GM12891 (cell line): Measurements from ENCODE around the gene MTHFR.

Experiments
- PAX5 ChIP-seq: IDR thresholded peaks from 2 replicates; pipeline ENCODE4 v1.6.1; 2011; ENCODE audit warnings: low read length, moderate library complexity, mild to moderate bottlenecking; ENCODE audit not compliant: insufficient read depth, severe bottlenecking
- POLR2A ChIP-seq: IDR thresholded peaks from 2 replicates; pipeline ENCODE4 v1.6.1; 2011; ENCODE audit warnings: low read depth, low read length, control low read depth
- POLR2AphosphoS5 ChIP-seq: IDR thresholded peaks from 2 replicates; pipeline ENCODE4 v1.6.1; 2011; ENCODE audit warnings: low read depth, low read length, control low read depth
- SPI1 ChIP-seq: IDR thresholded peaks from 2 replicates; pipeline ENCODE4 v1.6.1; 2011; ENCODE audit warnings: low read depth, low read length, control low read depth
- TAF1 ChIP-seq: IDR thresholded peaks from 2 replicates; pipeline ENCODE4 v1.6.1; 2011; ENCODE audit warnings: low read depth, low read length, control low read depth

DNA sequence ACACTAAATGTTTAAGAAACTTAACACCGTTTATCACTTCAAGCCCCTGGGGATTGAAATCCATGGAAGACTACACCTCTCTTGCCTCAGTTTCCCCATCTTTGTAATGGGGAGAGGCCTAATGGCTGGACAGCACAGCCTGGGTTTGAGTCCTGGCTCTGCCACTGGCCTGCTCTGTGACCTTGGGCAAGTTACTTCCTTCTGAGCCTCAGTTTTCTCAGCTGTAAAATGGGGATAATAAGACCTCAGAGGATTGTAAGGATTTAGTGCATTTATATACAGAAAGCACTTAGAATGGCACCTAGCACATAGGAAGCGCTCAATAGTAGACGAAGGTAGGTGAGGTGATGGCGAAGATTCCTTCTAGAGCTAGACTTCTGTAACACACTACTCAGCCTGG is 64.3 kb downstream of the MTHFR start:
- no peak for TF ChIP-seq POLR2AphosphoS5
- TF ChIP-seq POLR2A: no peak
- TF ChIP-seq TAF1: no peak
- TF ChIP-seq PAX5: no peak
- TF ChIP-seq SPI1: no peak
